ENCODE measurements around the gene YBX2. TPM values are rescaled to one million over a fixed set of nuclear protein-coding genes. Genes with fewer than 3 reads are reported as not detected.

The YBX2 gene
- total and polyA plus RNA-seq, 2 experiments from 2014 or later, result 20.9 to 56.2 TPM

DNA sequence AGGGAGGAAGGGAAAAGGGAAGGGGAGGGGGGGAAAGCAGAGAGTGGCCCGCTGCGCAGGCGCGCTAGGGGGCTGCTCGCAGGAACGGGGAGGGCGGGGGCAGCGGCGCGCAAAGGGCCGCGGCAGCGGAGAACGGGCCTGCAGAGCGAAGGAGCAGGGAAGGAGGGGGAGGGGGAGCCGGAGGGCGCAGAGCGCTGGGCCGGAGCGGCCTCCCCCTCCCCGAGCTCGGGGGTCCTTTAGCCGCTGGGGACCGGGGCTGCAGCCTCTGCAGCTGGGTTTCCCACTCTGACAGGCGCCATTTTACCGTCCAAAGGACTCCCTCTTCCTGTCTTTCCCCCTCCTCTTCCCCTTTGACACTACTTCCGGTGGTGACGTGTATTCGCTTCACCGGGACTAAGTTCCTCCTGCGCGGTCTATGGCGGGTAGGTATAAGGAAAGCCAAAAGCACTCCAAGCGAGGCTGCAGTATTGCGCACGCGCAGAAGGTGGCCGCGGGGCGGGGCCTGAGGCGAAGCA is 42.7 kb downstream of the YBX2 start, which contains the start of gene CTDNEP1:
Gene CTDNEP1, minus strand, starts transcription at position 74 of the 515 bp plus-strand sequence. CDS start 438 bp downstream, outside the sequence.
- Histone ChIP-seq H3K36me3 (peaks cover 8% of the 10 kb centered on the region), H3K27ac (peak within 1 kb of the TSS; percentile 99), H3K4me1 (ENCODE audit: low read depth) (peaks cover 19% of the 10 kb centered on the region), H3K9me3 (ENCODE audit: low read depth) (no peaks in the 10 kb centered on the region), H3K27me3 (no peaks in the 10 kb centered on the region), H3K4me3 (peak within 1 kb of the TSS; percentile 69)
- TF ChIP-seq, protein P1, sequence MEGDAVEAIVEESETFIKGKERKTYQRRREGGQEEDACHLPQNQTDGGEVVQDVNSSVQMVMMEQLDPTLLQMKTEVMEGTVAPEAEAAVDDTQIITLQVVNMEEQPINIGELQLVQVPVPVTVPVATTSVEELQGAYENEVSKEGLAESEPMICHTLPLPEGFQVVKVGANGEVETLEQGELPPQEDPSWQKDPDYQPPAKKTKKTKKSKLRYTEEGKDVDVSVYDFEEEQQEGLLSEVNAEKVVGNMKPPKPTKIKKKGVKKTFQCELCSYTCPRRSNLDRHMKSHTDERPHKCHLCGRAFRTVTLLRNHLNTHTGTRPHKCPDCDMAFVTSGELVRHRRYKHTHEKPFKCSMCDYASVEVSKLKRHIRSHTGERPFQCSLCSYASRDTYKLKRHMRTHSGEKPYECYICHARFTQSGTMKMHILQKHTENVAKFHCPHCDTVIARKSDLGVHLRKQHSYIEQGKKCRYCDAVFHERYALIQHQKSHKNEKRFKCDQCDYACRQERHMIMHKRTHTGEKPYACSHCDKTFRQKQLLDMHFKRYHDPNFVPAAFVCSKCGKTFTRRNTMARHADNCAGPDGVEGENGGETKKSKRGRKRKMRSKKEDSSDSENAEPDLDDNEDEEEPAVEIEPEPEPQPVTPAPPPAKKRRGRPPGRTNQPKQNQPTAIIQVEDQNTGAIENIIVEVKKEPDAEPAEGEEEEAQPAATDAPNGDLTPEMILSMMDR (IDR thresholded peaks at IDR 0.05; ENCODE audit: low read depth, low read length), result no peak
- peak; percentile 98 to 100 for DNase-seq (ENCODE audit: low read depth in 1 of 2, low spot score in 1 of 2)

DNA sequence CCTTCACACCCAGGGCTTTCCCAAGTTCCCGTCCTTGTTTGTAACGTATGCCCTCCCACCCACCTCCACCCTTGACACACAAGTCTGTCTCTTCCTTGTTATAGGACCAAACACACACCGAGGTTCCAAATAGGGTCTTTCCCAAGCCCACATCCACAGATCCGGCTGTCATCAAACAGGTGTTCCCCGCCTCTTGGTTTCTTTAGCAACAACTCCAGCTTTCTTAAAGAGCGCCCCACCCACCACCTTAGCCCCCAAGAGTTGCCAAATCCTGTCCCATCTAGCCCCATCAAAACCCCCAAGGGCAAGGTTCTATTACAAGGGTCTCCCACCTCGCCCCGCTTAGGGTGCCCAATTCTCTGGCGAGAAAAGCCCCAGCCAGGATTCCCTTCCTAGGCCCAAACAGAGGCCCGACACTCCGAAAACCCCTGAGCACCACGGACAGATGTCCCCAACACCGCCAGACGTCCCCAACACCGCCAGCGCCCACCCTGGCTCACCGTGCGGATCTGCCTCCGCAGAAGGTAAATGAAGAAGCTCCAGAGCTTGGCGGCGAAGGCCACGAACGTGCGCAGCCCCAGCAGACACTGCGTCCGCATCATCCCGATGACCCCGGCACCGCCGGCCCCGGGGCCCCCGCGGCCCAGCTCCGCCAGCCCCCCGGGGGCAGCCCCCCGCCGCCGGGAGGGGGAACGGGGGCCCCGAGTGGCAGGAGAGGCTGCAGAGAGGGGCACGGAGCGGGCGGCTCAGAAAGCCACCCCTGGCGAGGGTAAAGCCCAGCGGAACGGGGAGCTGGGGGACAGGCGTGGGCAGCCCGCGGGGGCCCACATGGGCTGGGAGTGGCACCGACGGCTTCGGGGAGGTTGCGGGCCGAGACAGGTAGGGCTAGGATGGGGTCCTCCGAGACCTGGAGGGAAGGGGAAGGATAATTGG is 43.5 kb downstream of the YBX2 start:
- H3K4me3 ChIP-seq, result peak overlapping the region; percentile 69
- H3K9me3 ChIP-seq (ENCODE audit: low read depth), result no peaks in the 10 kb centered on the region
- TF ChIP-seq, protein P1 (IDR thresholded peaks at IDR 0.05; ENCODE audit: low read depth, low read length), result no peak
- no peak for DNase-seq (ENCODE audit: low read depth in 1 of 2, low spot score in 1 of 2)
- peak overlapping the region; percentile 99 for H3K27ac ChIP-seq
- peaks cover 19% of the 10 kb centered on the region for H3K4me1 ChIP-seq (ENCODE audit: low read depth)
- peaks cover 11% of the 10 kb centered on the region for H3K36me3 ChIP-seq
- H3K27me3 ChIP-seq, result no peaks in the 10 kb centered on the region

DNA sequence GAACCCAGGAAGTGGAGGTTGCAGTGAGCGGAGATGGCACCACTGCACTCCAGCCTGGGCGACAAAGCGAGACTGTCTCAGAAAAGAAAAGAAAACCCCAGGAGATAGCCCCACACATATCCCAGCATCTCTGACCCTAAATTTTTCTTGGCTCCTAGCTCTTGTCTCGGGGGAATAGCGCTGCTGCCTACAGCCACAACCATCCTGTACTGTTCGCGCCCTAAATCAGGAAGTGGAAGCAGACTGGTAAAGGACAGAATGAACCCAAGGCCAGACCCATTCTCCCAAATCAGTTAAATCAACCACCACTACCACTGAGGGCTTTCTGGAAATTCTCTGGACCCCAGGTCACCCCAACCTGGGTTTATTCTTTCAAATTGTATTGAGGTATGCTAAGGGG is 44.6 kb downstream of the YBX2 start:
- TF ChIP-seq, protein P1 (IDR thresholded peaks at IDR 0.05; ENCODE audit: low read depth, low read length), result no peak
- H3K27ac ChIP-seq, result peak overlapping the region; percentile 99
- H3K27me3 ChIP-seq, result no peaks in the 10 kb centered on the region
- H3K4me1 ChIP-seq (ENCODE audit: low read depth), result peaks cover 19% of the 10 kb centered on the region
- no peak for DNase-seq (ENCODE audit: low read depth in 1 of 2, low spot score in 1 of 2)
- peaks cover 14% of the 10 kb centered on the region for H3K36me3 ChIP-seq
- no peaks in the 10 kb centered on the region for H3K9me3 ChIP-seq (ENCODE audit: low read depth)
- H3K4me3 ChIP-seq, result peak overlapping the region; percentile 69

DNA sequence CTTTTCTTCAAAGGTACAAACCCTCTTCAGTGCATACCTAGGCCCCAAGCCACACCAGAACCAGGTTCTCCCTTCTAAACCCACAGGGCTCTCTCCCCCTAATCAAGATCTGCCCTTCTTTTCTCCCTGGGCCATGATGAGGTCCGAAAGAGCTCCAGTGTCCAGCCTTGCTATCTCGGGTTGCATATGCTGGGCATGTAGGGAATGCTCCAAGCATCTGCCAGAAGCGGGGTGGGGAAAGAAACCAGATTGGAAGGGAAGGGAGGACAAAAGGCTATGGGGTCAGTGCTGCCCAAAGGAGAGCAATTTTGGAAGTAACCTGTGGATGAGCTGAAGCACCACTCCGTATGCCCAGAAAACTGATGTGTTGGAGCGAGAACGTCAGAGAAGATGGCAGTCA is 45.2 kb downstream of the YBX2 start:
- H3K36me3 ChIP-seq, result peaks cover 17% of the 10 kb centered on the region
- H3K9me3 ChIP-seq (ENCODE audit: low read depth), result no peaks in the 10 kb centered on the region
- no peak for DNase-seq (ENCODE audit: low read depth in 1 of 2, low spot score in 1 of 2)
- H3K4me3 ChIP-seq, result no peak overlapping the region
- peaks cover 19% of the 10 kb centered on the region for H3K4me1 ChIP-seq (ENCODE audit: low read depth)
- TF ChIP-seq, protein P1 (IDR thresholded peaks at IDR 0.05; ENCODE audit: low read depth, low read length), result no peak
- no peaks in the 10 kb centered on the region for H3K27me3 ChIP-seq
- H3K27ac ChIP-seq, result peak overlapping the region; percentile 70

DNA sequence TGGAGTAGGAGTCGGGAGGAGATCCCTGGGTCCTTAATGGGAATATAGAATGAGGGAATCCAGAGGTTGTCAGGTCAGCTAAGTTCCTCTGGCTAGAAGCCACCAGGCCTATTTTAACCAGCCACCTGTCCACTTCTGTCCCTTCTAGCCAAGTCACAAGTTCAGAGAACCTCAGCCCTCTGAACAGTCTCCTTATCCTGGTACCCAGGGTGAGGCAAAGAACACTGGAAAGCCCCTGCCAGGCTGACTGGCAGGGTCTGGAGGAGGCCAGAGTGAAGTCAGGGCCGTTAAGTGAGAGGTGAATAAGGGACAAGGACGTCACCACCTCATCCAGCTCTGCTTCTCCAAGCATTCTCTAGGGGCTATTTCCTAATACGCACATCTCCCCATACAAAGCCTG is 45.6 kb downstream of the YBX2 start:
- peaks cover 19% of the 10 kb centered on the region for H3K4me1 ChIP-seq (ENCODE audit: low read depth)
- H3K27ac ChIP-seq, result peak overlapping the region; percentile 70
- no peak for DNase-seq (ENCODE audit: low read depth in 1 of 2, low spot score in 1 of 2)
- no peaks in the 10 kb centered on the region for H3K9me3 ChIP-seq (ENCODE audit: low read depth)
- TF ChIP-seq, protein P1 (IDR thresholded peaks at IDR 0.05; ENCODE audit: low read depth, low read length), result no peak
- no peak overlapping the region for H3K4me3 ChIP-seq
- H3K36me3 ChIP-seq, result peaks cover 17% of the 10 kb centered on the region
- H3K27me3 ChIP-seq, result no peaks in the 10 kb centered on the region

All from cardiac muscle cell (in vitro differentiated cells and primary cell).